ENCODE measurements around the gene TRIM24. TPM values are rescaled to one million over a fixed set of nuclear protein-coding genes. Genes with fewer than 3 reads are reported as not detected.
"Not testable (repeated sequence)": the region's sequence is repeated elsewhere in the genome, so short reads cannot be mapped to it uniquely, and the experiment has no call there.

TRIM24 gene
- 7.4 and 9.8 TPM in 2 replicates for total RNA-seq (2014; rRNA removed; shearing (Covaris generic))

GRCh38 chr7:138460176-138460648 is at the start of gene TRIM24:
TRIM24 (plus strand) TSS chr7:138460259; CDS start chr7:138460549, 290 bp downstream.
- in situ Hi-C loops (cut with HindIII; ENCODE audit: low sequenced_read_pairs): no loop called here

GRCh38 chr7:138412077-138412476 is 48.0 kb upstream of the TRIM24 start:
- DNase-seq (ENCODE audit: low spot score); in situ Hi-C loops (cut with HindIII; ENCODE audit: low sequenced_read_pairs): not testable (repeated sequence)

More at GRCh38 chr7:138460176-138460648, at the start of gene TRIM24:
- no peak for DNase-seq (ENCODE audit: low spot score)

GRCh38 chr7:138412921-138413320 is 47.1 kb upstream of the TRIM24 start:
- in situ Hi-C loops (cut with HindIII; ENCODE audit: low sequenced_read_pairs); DNase-seq (ENCODE audit: low spot score): not testable (repeated sequence)

- DNase-seq (ENCODE audit: low spot score): no peak
- in situ Hi-C loops (cut with HindIII; ENCODE audit: low sequenced_read_pairs): no loop called here
Measured at GRCh38 chr7:138417078-138417700, 42.9 kb upstream of the TRIM24 start.

GRCh38 chr7:138417764-138418163 is 42.3 kb upstream of the TRIM24 start:
- no peak for DNase-seq (ENCODE audit: low spot score)
- in situ Hi-C loops (cut with HindIII; ENCODE audit: low sequenced_read_pairs): no loop called here

- DNase-seq (ENCODE audit: low spot score); in situ Hi-C loops (cut with HindIII; ENCODE audit: low sequenced_read_pairs): not testable (repeated sequence)
Measured at GRCh38 chr7:138418403-138418802, 41.7 kb upstream of the TRIM24 start.

GRCh38 chr7:138425026-138425425 is 35.0 kb upstream of the TRIM24 start:
- DNase-seq (ENCODE audit: low spot score): no peak
- in situ Hi-C loops (cut with HindIII; ENCODE audit: low sequenced_read_pairs): no loop called here

- in situ Hi-C loops (cut with HindIII; ENCODE audit: low sequenced_read_pairs): no loop called here
- no peak for DNase-seq (ENCODE audit: low spot score)
Measured at GRCh38 chr7:138429577-138430250, 30.3 kb upstream of the TRIM24 start.

GRCh38 chr7:138431517-138431916 is 28.5 kb upstream of the TRIM24 start:
- in situ Hi-C loops (cut with HindIII; ENCODE audit: low sequenced_read_pairs): no loop called here
- no peak for DNase-seq (ENCODE audit: low spot score)

- no peak for DNase-seq (ENCODE audit: low spot score)
- in situ Hi-C loops (cut with HindIII; ENCODE audit: low sequenced_read_pairs): no loop called here
Measured at GRCh38 chr7:138433583-138434443, 26.2 kb upstream of the TRIM24 start.

GRCh38 chr7:138434597-138435019 is 25.5 kb upstream of the TRIM24 start:
- in situ Hi-C loops (cut with HindIII; ENCODE audit: low sequenced_read_pairs): no loop called here
- no peak for DNase-seq (ENCODE audit: low spot score)

GRCh38 chr7:138435231-138435919 is 24.7 kb upstream of the TRIM24 start:
- in situ Hi-C loops (cut with HindIII; ENCODE audit: low sequenced_read_pairs): no loop called here
- no peak for DNase-seq (ENCODE audit: low spot score)

- in situ Hi-C loops (cut with HindIII; ENCODE audit: low sequenced_read_pairs): no loop called here
Measured at GRCh38 chr7:138436388-138436787, 23.7 kb upstream of the TRIM24 start.

GRCh38 chr7:138440460-138440859 is 19.6 kb upstream of the TRIM24 start:
- no peak for DNase-seq (ENCODE audit: low spot score)
- in situ Hi-C loops (cut with HindIII; ENCODE audit: low sequenced_read_pairs): no loop called here

More at GRCh38 chr7:138436388-138436787, 23.7 kb upstream of the TRIM24 start:
- DNase-seq (ENCODE audit: low spot score): no peak

GRCh38 chr7:138442822-138443221 is 17.2 kb upstream of the TRIM24 start:
- no peak for DNase-seq (ENCODE audit: low spot score)
- in situ Hi-C loops (cut with HindIII; ENCODE audit: low sequenced_read_pairs): no loop called here

- no peak for DNase-seq (ENCODE audit: low spot score)
Measured at GRCh38 chr7:138449580-138449979, 10.5 kb upstream of the TRIM24 start.

GRCh38 chr7:138455609-138456008 is 4.5 kb upstream of the TRIM24 start:
- in situ Hi-C loops (cut with HindIII; ENCODE audit: low sequenced_read_pairs): no loop called here
- no peak for DNase-seq (ENCODE audit: low spot score)

More at GRCh38 chr7:138449580-138449979, 10.5 kb upstream of the TRIM24 start:
- in situ Hi-C loops (cut with HindIII; ENCODE audit: low sequenced_read_pairs): no loop called here

GRCh38 chr7:138456220-138456619 is 3.8 kb upstream of the TRIM24 start:
- no peak for DNase-seq (ENCODE audit: low spot score)
- in situ Hi-C loops (cut with HindIII; ENCODE audit: low sequenced_read_pairs): no loop called here
